Esophagus muscularis mucosa (tissue), 4 donors: ENCODE results near the gene COMT. TPM values are rescaled to one million over a fixed set of nuclear protein-coding genes. Genes with fewer than 3 reads are reported as not detected.

Experiments used
- DNase-seq: peaks from one replicate; pipeline ENCODE4 v3.0.0-alpha.2; 2017; ENCODE audit errors: extremely low spot score
- H3K27ac ChIP-seq, 4 donors: fragments of 200-600 bp; sonication (generic); replicated peaks in 1 of 4; 1 replicate in 3 of 4; 2 replicates in 1 of 4; pipeline ENCODE4 v1.5.1; 2016 to 2019; ENCODE audit warnings: mild to moderate bottlenecking in 1 of 4
- H3K27me3 ChIP-seq, 4 donors: fragments of 200-600 bp; sonication (generic); one replicate each; pipeline versions ENCODE4 v1.5.1 to v1.6.0; 2016 to 2019
- H3K36me3 ChIP-seq, 4 donors: fragments of 200-600 bp; sonication (generic); one replicate each; pipeline ENCODE4 v1.5.1; 2016 to 2019
- H3K4me1 ChIP-seq, 4 donors: fragments of 200-600 bp; sonication (generic); one replicate each; pipeline ENCODE4 v1.5.1; 2016 to 2019
- H3K4me3 ChIP-seq, 4 donors: fragments of 200-600 bp; sonication (generic); 1 replicate in 2 of 4; 2 replicates in 2 of 4; pipeline ENCODE4 v1.5.1; 2016 to 2019; ENCODE audit warnings: mild to moderate bottlenecking in 4 of 4, moderate library complexity in 1 of 4
- H3K9me3 ChIP-seq, 4 donors: fragments of 200-600 bp; sonication (generic); 1 replicate in 3 of 4; 2 replicates in 1 of 4; pipeline ENCODE4 v1.5.1; 2016 to 2019
- CTCF ChIP-seq, 3 experiments: fragments of 200-600 bp in 2 of 3; fragments of 450-650 bp in 1 of 3; sonication (generic) in 2 of 3; IDR thresholded peaks; one replicate each; pipeline ENCODE4 v1.5.1; 2017 to 2019; ENCODE audit warnings: antibody characterized with exemption in 3 of 3, mild to moderate bottlenecking in 2 of 3, moderate library complexity in 1 of 3
- EP300 ChIP-seq: sonication (generic); formaldehyde crosslinking; IDR thresholded peaks from one replicate; pipeline ENCODE4 v1.6.1; 2017; ENCODE audit warnings: antibody characterized with exemption
- POLR2A ChIP-seq: fragments of 450-650 bp; IDR thresholded peaks from one replicate; pipeline ENCODE4 v1.6.1; 2017; ENCODE audit warnings: antibody characterized with exemption, moderate library complexity, mild to moderate bottlenecking, low read depth
- POLR2AphosphoS5 ChIP-seq, 2 donors: sonication (generic); formaldehyde crosslinking; IDR thresholded peaks; one replicate each; pipeline ENCODE4 v1.6.1; 2017; ENCODE audit warnings: antibody characterized with exemption in 2 of 2
- WGBS: methylation state at CpG from one replicate; pipeline ENCODE4 v1.1.5; 2018; 5-methylcytosine and 5-hydroxymethylcytosine counted together
- intact Hi-C: fragments of 100-400 bp; cut with DNase I; formaldehyde crosslinking; loops from one replicate; pipeline ENCODE4 v1.15.1; 2023
- total RNA-seq, 4 donors: library from RNA; depleted of rRNA; stranded (reverse); fragments of >200 nt; gene quantifications; one replicate each; pipeline versions ENCODE4 v1.1.0 to v1.2.1, GENCODE V29; 2016

The COMT gene
- total RNA-seq, 4 donors from 2014 or later: 141 to 231 (median 196) TPM

DNA sequence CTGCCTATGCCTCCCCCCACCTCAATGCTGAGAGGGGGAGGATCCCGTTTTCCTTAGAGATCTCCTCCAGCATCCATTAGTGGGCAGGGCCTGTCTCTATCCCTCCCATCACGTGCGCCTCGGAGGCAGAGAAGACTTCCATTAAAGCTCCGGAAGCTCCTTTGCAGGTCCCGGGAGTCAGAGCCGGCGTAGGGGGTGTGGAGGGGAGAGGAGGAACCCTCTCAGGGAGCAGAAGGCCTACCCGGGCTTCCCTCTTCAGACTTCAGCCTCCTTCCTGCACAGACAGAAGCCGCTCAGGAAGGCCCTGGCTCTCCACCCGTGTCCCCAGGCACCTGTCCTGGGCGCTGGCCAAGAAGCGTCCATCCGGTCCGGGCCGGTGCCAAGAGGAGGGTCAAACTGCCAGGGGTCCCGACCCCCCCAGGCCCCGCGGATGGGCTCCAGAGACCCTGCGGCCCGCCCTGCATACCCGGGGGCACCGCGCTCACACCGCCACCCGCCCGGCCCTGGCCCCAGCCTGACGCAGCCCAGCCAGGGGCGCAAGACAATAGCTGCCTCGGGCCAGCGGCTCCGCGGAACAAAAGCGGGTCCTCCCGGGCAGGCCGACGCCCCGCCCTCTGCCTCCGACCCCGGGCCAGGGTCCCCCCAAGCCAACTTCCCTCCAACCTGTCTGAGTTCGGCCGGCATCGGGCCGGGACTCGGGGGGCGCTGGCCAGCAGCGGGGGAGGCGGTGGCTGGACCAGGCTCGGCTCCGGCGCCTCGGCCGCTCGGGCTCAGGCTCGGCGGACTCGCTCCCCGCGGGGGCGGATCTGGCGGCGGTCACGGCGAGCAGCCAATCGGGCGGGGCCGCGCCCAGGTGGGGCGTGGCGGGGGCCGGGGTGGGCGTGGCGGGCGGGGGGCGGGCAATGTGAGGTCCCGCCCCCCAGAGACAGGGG lies 45.1 kb downstream of the COMT start:
- no peak for TF ChIP-seq CTCF (IDR thresholded peaks at IDR 0.05)
- peak; percentile 73 for TF ChIP-seq POLR2A
- peak; percentile 81 to 95 for TF ChIP-seq POLR2AphosphoS5 (IDR thresholded peaks at IDR 0.05)

GRCh38 chr22:19987394-19988306 lies 46.1 kb downstream of the COMT start:
- Histone ChIP-seq H3K4me1 (peaks cover 61 to 73% (median 69%) of the 10 kb centered on the region in 4 donors), H3K27me3 (no peaks in the 10 kb centered on the region), H3K9me3 (no peaks in the 10 kb centered on the region), H3K4me3 (peak overlapping the region; percentile 69 to 85 (median 77)), H3K36me3 (no peaks in the 10 kb centered on the region), H3K27ac (peak overlapping the region; percentile 90 to 92 (median 92))
- DNase-seq: no peak
- intact Hi-C loops: no loop called here
- 66% methylated on average over 15 of the region's 24 CpGs for WGBS
- TF ChIP-seq EP300 (no peak), POLR2A (no peak), CTCF (IDR thresholded peaks at IDR 0.05) (no peak), POLR2AphosphoS5 (IDR thresholded peaks at IDR 0.05) (no peak)

More for the DNA sequence above, 45.1 kb downstream of the COMT start:
- Histone ChIP-seq H3K27ac (peak overlapping the region; percentile 90 to 92 (median 92)), H3K27me3 (no peaks in the 10 kb centered on the region), H3K9me3 (no peaks in the 10 kb centered on the region), H3K36me3 (peaks cover 0 to 4% (median 2%) of the 10 kb centered on the region in 4 donors), H3K4me3 (peak overlapping the region; percentile 69 to 85 (median 77)), H3K4me1 (peaks cover 51 to 66% (median 59%) of the 10 kb centered on the region in 4 donors)
- intact Hi-C loops: no loop called here
- DNase-seq: no peak
- 4% methylated on average over 16 of the region's 76 CpGs for WGBS

DNA sequence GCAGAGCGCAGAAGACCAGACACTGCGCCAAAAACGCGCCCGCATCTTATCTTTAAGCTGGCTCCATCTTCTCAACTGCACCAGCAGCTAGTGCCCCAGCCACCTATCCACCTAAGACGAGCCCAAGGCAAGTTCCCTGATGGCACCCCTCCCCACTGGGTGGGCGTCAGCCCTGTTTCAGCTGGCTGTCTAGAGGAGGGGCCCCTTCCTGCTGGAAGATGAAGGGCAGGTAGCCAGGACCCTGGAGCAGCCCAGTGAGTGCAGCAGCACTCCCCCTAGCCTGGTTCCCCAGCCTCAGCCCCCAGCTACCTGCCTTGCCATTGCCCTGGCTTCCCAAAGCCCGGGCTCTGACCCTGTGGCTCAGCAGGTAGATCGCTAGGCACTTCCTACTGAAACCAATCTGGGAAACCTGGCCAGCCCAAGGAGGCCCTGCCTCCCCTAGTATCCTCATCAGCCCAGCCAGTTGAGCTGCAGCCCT lies 46.8 kb downstream of the COMT start:
- Histone ChIP-seq H3K4me3 (no peak overlapping the region), H3K9me3 (no peaks in the 10 kb centered on the region), H3K27ac (peak overlapping the region in 3 of 4 donors; percentile 6 to 19 (median 18)), H3K36me3 (no peaks in the 10 kb centered on the region), H3K27me3 (no peaks in the 10 kb centered on the region), H3K4me1 (peaks cover 61 to 73% (median 71%) of the 10 kb centered on the region in 4 donors)
- intact Hi-C loops: no loop called here
- TF ChIP-seq EP300 (no peak), CTCF (IDR thresholded peaks at IDR 0.05) (no peak), POLR2A (no peak), POLR2AphosphoS5 (IDR thresholded peaks at IDR 0.05) (no peak)
- DNase-seq: no peak
- 92% methylated on average over 8 of the region's 9 CpGs for WGBS

DNA sequence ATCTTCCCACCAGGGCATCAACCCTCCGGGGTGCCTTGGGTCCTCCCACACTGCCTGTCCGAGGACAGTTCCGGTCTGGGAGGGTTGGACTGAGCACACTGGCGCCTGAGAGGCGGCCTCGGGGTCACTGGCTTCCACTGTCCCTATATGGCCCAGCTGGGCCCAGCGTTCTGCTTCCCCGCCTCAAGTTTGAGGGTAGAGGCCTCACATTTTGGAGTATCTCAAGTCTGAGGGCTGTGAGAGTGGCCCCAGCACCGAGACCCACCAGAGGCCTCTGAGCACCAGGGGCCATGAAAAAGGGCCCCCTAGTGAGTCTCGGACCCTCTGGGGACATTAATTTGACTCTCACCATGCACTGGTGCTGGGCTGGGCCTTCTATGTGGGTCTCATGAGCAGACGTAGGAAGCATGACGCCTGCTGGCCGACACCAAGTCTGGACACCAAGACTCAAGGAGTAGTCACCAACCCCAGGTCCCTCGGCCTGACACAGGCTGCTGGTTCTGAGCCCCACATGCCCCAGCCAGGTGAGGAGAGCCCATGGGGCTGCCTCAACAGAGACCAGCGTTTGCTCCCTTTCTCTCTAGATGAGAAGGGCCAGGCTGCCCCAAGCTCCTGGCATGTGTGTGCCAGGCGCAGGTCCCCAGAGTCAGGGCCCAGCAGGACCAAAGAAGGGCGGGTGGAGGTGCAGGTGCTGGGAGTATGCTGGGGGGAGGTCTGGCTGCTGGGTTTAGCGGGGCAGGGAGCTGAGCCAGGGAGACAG lies 47.6 kb downstream of the COMT start:
- Histone ChIP-seq H3K27ac (peak overlapping the region in 1 of 4 donors; percentile 55), H3K4me1 (peaks cover 55 to 73% (median 70%) of the 10 kb centered on the region in 4 donors), H3K36me3 (no peaks in the 10 kb centered on the region), H3K27me3 (no peaks in the 10 kb centered on the region), H3K9me3 (no peaks in the 10 kb centered on the region), H3K4me3 (no peak overlapping the region)
- intact Hi-C loops: no loop called here
- TF ChIP-seq POLR2AphosphoS5 (IDR thresholded peaks at IDR 0.05) (no peak), POLR2A (no peak)
- 78% methylated on average over 7 of the region's 18 CpGs for WGBS
- DNase-seq: no peak
